Fibroblast of the aortic adventitia (primary cell): Measurements from ENCODE around the gene CEP164. TPM values are rescaled to one million over a fixed set of nuclear protein-coding genes. Genes with fewer than 3 reads are reported as not detected.

ENCODE experiments used
- DNase-seq: peaks from one replicate; pipeline ENCODE4 v3.0.0-alpha.2; 2010; ENCODE audit warnings: low read depth
- H3K4me3 ChIP-seq: 2 replicates; pipeline ENCODE4 v1.5.1; 2011; ENCODE audit warnings: low read depth, mild to moderate bottlenecking, control low read depth, low read length, moderate library complexity
- CTCF ChIP-seq: IDR thresholded peaks from 2 replicates; pipeline ENCODE4 v1.5.1; 2011; ENCODE audit warnings: mild to moderate bottlenecking, low read length, control low read depth, inconsistent platforms; ENCODE audit not compliant: insufficient read depth
- total RNA-seq: library from RNA; depleted of rRNA; stranded (reverse); fragments of >200 nt; gene quantifications from 2 replicates; pipeline ENCODE4 v1.2.3, GENCODE V29; 2012; ENCODE audit warnings: low replicate concordance

Gene CEP164
- total RNA-seq, 1 donor: 38.5 TPM

GRCh38 chr11:117441146-117441975, 113.7 kb downstream of the CEP164 start:
- no peak for DNase-seq
- no peak overlapping the region for H3K4me3 ChIP-seq
- no peak for TF ChIP-seq CTCF

GRCh38 chr11:117442049-117442868, 114.6 kb downstream of the CEP164 start:
- no peak for DNase-seq

DNA sequence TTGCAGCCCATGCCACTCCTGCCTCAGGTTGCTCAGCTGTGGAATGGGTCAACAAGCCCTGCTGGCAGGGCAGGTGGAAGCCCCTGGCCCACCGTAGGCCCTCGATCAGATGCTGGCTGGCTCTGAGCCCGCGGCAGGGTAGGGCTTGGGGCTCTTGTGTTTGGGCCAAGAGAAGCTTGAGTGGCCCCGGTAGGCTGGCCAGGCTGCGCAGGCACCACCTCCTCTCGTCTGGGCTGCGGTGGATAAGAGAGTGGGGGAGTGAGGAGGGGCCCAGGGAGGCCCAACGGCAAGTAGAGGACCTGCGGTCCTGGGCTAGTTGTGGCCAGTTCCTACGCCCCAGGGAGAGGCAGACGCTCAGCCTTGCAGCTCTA, 115.2 kb downstream of the CEP164 start:
- no peak for DNase-seq
- no peak overlapping the region for H3K4me3 ChIP-seq
- TF ChIP-seq CTCF: no peak

More at GRCh38 chr11:117442049-117442868, 114.6 kb downstream of the CEP164 start:
- no peak overlapping the region for H3K4me3 ChIP-seq
- TF ChIP-seq CTCF: no peak

DNA sequence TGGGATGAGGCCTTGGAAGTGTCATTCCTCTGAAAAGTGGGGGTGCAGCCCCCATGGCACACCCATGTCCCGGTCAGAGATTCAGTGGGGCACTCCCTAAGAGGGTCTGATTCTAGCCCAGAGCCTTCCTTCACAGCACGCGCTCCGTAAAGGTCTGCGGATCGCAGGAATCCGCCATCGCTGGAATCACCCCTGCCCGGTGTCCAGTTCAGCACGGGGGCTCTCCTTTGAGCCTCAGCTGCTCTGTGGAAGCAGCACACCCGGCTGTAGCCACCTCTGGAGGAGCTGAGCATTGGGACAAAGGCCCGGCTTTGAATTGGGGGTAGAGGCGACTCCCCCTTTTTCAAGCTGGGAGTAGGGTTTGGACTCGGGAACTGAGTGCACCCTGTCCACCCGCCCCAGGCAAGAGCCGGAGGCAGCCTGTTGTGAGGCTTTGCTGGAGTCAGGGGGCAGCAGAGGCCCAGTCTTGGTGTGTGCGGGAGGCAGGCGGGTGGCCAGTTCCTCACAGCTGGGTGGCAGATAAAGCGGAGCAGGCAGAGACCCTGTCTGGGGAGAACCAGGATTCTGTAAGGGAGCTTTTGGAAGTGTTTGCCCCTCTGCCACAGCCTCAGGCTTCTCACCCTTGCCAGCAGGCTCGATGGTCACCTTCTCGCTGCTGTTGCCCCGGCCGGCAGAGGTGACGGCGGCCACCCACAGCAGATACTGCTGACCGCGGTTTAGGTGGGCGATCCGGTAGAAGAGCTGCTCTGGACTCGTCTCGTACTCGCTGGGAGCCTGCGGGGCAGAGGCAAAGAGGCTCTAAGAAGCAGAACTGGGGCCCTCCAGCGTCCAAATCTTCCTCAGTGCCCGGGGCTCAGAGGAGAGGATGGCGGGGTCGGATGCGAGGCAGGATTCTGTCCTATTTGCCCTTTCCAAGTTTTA, 115.9 kb downstream of the CEP164 start:
- H3K4me3 ChIP-seq: no peak overlapping the region
- DNase-seq: peak; percentile 26

DNA sequence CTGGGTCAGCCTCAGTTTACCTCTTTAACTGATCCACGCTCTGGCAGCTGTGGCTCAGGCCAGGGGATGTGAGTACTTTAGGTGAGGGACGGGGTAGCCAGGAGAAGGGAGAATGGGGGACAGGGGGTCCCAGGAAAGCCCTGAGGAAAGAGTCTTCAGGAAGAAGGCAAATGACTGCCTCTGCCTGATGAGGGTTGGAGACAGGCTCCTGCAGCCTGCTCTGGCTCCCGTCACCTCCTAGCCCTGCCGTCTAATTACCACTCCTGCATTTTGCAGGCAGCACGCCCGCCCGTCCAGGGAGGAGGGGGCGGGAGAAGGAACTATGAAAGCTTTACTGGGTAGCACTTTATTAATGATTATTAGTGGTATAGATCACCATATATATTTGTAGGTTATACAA, 116.6 kb downstream of the CEP164 start:
- no peak for DNase-seq
- no peak for TF ChIP-seq CTCF
- H3K4me3 ChIP-seq: no peak overlapping the region

More for the DNA sequence above, 115.9 kb downstream of the CEP164 start:
- peak; percentile 52 for TF ChIP-seq CTCF
